Stimulated activated CD4-positive, alpha-beta T cell treated with anti-CD3 and anti-CD28 coated beads, Interleukin-1b, Interleukin-23, amount 100 ng/mL, for 1 hour (primary cell): ENCODE data around the gene MMP11.
"Not testable (repeated sequence)": the region's sequence is repeated elsewhere in the genome, so short reads cannot be mapped to it uniquely, and the experiment has no call there.

Source experiments
- DNase-seq, 2 donors: peaks; one replicate each; pipeline ENCODE4 v3.0.0-alpha.2; 2020; ENCODE audit warnings: low read depth in 2 of 2

The MMP11 gene, protein sequence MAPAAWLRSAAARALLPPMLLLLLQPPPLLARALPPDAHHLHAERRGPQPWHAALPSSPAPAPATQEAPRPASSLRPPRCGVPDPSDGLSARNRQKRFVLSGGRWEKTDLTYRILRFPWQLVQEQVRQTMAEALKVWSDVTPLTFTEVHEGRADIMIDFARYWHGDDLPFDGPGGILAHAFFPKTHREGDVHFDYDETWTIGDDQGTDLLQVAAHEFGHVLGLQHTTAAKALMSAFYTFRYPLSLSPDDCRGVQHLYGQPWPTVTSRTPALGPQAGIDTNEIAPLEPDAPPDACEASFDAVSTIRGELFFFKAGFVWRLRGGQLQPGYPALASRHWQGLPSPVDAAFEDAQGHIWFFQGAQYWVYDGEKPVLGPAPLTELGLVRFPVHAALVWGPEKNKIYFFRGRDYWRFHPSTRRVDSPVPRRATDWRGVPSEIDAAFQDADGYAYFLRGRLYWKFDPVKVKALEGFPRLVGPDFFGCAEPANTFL

DNA sequence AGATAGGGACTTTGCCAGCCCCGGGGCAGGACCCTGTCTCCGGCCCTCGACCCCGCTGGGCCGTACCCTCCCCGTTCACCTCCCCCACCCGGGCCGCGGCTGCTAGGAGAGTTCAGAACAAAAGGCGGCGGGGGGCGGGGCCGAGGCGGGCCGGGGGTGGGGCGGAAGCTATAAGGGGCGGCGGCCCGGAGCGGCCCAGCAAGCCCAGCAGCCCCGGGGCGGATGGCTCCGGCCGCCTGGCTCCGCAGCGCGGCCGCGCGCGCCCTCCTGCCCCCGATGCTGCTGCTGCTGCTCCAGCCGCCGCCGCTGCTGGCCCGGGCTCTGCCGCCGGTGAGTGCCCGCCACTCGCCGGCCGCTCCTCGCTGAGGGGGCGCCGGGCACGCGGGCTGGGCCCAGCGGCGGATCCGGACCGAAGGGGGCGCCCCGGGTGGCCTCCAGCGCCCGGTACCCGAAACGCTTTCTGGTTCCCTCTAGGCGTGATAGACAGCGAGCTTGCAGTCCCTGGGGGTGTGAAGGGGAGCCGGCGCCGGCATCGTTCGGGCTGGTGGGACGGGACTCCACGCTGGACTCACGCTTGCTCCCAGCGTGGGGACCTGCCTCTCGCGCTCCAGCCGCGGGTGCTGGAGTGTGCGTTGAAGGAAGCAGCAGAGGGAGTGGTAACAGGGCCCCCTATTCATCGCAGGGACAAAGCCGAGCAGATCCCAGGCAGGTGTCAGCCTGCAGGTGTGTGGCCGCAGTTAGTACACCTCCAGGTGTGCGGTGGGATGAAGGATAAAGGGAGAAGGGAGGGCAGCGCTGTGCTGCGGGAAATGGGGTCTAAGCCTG, at the start of gene MMP11:
MMP11 (plus strand) TSS at position 201 of the 825 bp plus-strand sequence; CDS start at position 223, 22 bp downstream.
- peak in 1 of 2 donors; percentile 38 for DNase-seq

DNA sequence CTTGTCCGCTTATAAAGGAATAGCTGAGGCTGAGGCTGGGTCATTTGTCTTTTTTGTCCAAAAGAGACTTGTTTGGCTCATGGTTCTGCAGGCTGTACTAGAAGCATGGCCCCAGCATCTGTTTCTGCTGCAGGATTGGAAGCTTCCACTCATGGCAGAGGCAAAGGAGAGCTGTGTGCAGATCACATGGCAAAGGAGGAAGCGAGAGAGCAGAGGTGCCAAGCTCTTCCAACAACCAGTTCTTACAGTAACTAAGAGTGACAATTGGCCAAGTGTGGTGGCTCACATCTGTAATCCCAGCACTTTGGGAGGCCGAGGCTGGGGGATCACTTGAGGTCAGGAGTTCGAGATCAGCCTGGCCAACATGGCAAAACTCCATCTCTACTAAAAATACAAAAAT, 44.5 kb upstream of the MMP11 start:
- not testable (repeated sequence) for DNase-seq

DNA sequence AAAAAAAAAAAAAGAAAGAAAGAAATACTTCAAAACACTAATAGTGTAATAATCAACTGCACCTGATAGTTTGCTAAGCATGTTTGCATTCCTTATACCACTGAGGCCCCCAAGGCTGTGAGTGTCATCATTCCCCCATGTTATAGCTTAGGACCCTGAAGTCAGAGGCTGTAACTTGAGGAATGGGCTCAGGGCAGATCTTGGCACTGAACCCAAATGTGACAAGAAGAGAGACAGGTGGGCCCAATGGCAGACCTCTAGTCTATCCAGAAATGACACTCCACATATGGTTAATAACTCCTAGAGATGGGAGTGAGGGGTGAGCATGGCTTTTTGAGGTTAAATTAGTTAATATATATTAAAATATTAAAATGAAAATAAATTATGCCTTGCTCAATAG, 35.0 kb upstream of the MMP11 start:
- no peak for DNase-seq

DNA sequence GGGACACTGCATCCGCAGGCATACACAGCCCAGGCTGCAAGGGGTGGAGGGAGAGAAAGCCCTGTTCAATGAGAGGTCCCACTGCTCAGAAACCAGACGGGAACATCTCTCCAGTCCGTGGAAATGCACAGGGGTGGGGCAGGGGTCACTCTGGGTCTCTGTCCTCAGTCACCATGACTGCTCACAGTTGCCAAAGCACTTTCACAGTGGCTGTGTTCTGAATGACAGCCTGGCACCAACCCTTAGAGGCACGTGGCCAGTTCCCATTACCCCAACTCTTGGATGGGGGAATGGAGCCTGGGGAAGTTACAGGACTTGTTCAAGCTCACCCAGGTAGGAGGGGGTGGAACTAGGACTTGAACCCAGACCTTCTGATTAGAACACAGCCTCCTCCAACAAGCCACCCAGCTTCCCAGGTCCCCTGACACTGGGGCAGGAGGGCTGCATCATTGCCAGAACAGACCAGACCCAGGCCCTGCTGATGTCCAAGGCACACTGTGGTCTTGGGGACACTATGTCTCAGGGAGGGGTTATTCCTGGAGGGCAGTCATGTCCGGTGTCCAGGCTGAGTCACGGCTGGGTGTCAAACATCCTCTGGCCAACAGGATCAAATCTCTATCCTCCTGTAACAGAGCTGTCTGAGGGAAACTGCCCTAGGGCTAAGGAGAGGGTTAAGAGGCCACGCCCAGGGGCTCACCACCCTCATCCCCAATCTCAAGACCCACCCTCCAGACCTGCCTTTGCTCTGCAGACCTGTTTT, 30.0 kb upstream of the MMP11 start:
- DNase-seq, result no peak

DNA sequence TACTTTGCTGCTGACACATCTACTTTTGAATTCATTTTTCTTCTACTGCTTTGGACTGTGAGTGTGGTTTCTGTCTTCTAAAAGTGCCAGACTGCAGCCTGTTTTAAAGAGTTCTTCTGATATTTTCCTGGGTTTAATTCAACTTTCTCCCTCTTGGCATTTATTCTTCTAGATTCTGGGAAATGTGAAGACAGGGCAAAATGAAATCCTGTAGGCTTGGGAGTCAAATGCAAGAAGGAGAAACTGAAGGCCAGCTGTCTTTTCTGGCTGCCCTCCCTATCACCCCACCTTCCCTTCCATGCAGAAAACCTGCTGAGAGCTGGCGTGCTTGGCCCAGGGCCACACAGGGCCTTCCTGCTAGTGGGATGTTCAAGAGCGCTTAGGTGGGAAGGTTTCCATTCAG, 29.3 kb upstream of the MMP11 start:
- no peak for DNase-seq

DNA sequence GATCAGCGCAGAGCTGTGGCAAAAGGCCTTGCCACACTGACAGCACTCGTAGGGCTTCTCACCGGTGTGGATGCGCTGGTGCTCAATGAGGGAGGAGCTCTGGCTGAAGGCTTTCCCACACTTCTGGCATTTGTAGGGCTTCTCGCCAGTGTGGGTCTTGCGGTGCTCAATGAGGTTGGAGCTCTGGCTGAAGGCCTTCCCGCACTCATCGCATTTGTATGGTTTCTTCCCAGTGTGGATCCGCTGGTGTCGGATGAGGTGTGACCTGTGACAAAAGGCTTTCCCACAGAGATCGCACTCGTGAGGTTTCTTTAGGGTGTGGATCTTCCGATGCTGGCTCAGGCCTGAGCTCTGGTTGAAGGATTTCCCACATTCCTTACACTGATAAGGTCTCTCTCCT, 28.6 kb upstream of the MMP11 start:
- no peak for DNase-seq

DNA sequence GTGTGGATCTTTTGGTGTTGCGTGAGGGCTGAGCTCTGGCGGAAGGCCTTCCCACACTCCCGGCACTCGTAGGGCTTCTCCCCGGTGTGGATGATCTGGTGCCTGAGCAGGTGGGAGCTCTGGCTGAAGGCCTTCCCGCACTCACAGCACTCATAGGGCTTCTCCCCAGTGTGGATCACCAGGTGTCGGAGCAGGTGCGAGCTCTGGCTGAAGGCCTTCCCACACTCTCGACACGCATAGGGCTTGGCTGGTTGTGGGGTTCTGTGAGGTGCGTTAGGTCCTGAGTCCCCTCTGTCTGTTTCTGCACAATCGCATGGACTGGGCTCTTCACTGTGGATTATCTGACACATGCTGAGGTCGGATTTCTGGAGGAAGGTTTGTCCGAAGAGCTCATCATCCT, 28.2 kb upstream of the MMP11 start:
- DNase-seq, result no peak

DNA sequence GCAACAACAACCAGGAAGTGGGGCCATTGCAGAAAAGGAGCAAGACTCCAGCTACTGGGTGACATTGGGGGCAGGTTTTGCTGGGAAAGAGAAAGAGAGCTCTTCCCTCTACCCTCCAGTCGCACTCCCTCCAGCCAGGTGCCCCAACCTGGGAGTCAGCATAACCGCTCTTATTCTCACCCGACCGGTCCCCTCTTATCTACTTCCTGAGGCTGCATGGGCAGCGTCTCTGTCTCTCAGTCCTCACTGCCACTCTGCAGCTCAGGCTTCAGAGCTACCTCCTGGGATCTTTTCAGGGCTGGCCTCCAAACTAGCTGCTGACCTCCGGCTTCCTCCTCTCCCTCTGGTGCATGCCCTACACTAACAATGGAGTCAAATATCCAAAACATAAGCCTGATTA, 26.9 kb upstream of the MMP11 start:
- DNase-seq, result no peak

DNA sequence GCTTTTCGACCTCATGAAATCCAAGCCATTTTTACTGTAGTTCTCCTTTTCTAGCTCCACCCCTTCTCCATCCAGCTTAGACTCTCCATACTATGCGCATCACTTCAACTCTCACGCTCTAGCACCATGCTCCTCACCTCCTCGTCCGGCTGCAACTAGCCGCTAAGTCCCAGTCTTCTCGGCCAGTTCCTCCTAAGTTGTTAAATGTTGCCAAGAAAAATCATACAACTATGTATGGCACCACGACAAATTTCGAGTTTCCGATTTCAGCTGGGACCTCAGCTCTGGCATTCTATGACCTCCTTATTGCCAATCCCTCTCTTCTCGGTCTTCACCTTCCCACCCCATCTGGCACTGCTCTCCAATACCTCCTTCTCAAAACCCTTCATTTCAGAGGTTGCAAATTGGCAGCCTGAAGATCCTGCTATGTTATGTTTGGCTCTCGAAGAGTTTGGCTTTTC, 22.8 kb upstream of the MMP11 start:
- no peak for DNase-seq

DNA sequence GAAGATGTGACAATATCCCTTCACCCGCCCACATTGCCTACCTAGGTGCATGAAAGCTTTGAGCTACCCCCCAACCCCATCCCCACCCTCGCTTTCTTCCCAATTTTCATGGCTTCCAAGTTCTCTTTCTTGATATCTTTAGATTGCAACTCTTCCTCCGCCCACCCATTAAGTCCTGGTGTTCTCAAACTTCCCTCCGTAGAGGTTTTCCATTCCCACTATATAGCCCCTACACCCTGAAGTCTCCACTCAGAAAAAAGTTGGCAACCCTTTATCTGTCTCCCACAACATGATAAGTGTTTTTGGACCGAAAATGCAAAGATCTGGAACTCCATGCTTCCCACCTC, 22.3 kb upstream of the MMP11 start:
- DNase-seq, result no peak

DNA sequence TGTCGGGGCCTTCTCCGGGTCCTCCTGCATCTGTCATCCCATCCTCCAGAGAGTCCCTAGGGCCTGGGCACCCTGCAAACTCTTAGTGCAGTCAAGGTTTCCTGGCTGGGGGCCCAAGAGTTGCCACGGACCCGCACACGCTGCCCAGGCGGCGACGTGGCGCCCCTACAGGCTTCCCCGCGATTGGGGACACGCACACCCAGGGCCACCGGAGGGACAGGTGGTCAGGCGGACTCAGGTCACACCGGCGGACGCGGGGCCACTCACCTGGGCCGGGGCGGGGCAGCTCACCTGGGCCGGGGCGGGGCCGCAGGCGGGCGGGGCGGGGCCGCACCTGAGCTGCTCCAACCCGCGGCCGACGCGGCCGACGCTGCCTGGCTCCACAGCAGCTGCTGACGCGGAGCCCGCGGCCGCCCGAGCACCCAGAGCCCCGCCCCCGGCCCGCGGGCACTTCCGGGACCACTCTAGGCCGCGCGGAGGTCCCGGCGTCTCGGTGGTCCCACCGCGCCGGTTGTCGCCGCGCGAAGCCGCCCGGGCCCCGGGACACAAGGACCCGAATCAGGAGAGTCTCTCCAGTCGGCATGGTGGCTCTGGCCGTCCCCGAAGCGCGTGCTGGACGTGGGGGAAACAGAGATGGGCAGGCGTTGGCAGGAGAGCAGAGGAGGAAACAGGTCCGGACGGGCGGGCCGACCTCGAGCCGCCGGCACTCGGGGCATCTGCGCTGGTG, 21.8 kb upstream of the MMP11 start, which contains the start of gene ZNF70:
ZNF70 (minus strand) TSS at position 399 of the 727 bp plus-strand sequence. CDS start 5,972 bp downstream, outside the sequence.
- DNase-seq, result peak; percentile 62 to 67

DNA sequence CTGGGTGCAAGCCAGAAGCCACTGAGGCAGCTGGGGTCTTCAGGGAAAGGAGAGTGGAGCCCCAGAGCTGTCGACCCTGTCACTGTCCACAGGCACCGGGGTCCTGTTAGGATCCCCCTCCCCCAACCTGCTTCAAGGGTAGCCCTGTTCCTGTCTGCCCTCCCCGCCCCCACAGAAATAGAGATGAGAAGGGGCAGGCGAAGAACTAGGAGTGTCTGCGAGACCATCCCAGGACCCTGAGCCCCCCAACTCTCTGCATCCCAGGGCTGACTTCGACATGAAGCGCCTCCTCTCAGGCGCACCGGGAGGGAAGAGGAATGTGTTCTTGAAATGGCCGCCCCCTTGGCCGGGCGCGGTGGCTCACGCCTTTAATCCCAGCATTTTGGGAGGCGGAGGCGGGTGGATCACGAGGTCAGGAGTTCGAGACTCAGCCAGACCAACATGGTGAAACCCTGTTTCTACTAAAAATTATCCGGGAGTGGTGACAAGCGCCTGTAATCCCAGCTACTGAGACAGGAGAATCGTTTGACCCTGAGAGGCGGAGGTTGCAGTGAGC, 21.1 kb upstream of the MMP11 start:
- no peak for DNase-seq

DNA sequence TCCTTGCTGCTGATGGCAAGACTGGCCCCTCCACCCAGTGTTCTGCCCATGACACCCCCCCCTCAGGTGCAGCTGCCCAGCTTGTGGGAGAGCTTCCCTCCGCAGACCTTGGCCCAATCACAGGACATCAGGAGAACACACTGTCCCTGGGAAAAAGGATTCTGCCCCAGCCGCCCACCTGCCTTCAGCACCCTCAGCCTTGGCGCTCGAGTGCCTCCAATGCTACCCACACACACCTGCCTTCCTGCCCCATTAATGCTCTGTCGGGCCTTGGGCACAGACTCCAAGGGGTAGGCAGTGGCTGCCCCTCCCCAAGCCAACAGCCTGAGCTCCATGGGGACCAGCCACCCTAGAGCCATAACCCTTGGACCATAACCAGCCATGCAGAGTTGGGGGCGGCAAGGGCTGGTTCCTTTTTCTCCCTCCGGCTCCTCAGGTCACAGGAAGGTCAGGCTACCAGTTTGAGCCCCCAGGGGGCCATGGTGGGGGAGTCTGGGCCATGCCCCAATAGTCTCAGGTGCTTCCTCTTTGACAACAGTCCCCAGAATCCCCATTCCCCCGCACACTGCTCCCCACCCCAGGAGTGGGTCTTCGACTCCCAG, 20.5 kb upstream of the MMP11 start:
- no peak for DNase-seq

DNA sequence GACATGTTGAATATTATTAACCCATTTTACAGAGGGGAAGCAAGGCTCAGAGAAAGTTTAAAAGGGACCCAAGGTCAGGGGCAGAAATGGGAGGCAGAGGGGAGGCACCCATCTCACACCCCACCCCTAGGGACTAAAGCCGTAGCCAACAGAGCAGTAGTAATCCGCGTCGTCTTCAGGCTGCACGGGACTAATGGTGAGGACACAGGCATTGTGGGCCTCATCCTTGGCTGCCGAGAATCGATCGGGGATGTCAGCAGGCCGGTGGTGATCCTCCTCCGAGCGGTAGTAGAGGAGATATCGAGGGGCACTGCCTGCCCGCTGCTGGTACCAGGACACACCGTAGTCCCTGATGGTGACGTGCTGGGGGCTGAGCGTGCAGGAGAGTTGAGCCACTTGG, 19.9 kb upstream of the MMP11 start:
- no peak for DNase-seq

DNA sequence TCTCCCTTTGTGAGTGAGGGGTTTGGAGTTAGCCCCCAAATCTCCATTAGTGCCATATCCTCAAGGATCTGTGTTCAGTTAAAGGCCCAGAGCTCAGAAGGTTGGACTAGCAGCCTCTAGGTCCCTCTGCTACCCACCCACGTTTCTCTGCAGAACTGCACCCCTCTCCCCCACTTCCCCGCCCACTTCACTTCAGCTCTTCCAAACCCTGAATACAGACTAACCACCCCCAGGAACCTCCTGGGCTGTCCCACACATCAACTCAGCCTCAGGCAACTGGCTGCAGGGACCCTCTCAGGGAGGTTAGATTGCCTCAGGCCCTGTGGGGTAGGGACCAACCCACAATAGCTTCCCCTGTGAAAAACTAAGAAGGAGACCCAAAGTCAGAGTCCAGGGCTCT, 19.3 kb upstream of the MMP11 start:
- no peak for DNase-seq

DNA sequence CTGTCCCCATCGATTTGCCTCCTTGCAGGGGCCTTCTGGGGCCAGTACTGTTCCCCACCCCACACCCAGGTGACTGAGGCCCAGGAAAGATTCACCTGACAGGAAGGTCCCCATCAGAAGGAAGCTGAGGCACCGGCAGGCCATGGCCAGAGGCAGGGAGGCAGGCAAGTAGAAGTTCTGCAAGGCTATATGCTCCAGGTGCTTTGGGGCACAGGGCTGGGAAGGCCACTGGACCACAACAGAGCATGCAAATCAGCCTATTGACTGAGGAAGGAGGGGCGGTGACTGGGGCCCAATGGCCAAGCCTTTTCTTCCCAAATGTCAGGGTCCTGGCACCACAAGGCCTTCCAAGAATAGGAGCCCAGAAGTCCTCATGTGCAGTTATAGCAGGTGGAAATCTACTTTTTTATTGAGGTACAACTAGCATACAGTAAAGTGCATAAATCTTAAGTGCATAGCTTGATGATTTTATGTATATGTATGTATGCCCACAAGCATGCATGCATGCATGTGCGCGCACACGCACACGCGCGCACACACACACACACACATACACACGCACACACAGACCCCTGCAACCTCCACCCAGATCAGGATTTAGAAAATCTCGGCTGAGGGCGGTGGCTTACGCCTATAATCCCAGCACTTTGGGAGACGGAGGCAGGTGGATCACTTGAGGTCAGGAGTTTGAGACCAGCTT, 18.3 kb upstream of the MMP11 start, which contains the start of gene VPREB3:
VPREB3 (minus strand) TSS at position 206 of the 700 bp plus-strand sequence; CDS start at position 144, 62 bp downstream.
- no peak for DNase-seq

DNA sequence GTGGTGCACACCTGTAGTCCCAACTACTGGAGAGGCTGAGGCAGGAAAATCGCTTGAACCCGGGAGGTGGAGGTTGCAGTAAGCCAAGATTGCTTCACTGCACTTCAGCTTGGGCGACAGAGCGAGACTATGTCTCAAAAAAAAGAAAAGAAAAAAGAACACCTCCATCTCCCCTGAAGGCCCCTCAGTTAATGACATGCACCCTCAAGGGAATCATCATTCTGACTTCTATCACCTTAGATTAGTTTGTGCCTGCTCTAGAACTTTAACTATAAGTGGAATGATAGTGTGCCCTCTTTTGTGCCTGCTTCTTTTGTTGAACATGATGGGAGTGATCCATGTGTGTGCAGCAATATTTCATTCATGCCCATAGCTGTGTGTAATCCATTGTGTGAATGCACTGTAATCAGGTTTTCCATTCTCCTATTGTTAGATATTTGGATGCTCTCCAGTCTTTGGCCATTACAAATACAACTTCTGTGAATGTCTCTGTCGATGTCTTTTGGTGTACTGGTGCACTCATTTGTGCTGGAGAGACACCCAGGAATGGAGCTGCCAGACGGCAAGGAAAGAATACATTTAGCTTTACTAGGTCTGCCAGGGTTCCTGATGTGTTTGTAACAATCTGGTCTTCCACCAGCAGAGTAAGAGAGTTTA, 17.5 kb upstream of the MMP11 start:
- no peak for DNase-seq

DNA sequence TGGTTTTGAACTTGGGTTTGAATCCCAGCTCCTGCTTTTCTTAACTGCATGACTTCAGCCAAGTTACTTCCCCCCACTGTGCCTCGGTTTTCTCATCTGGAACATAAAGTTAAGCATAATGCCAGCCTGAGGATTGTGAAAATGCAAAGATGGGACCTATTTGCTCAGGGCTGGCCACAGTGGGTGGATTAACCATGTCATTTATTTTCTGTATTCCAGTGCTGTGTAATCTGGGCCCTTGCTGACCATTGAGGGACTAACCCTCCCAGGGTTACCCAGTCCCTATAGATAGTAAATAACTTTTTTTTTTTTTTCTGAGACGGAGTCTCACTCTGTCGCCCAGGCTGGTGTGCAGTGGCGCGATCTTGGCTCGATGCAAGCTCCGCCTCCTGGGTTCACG, 16.9 kb upstream of the MMP11 start:
- no peak for DNase-seq

DNA sequence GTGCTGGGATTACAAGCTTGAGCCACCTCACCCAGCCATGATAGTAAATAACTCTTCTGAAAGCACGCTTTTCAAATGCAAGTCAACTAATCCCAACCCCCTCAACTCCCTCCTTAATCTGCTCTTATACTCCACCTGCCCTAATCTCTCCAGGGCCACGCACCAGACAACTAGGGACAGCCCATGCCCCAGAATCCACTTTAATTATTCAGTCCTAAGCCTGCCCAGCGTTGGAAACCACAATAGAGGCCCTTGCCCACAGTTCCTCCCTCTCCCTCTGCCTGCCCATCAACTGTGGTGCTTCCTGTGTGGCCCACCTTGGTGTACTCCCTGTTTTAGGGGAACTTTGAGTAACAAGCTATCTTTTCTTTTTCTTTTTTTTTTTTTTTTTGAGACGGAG, 15.8 kb upstream of the MMP11 start:
- DNase-seq, result no peak
